KG1 (cell line): ENCODE data around the gene EBLN2.
A peak's percentile ranks its signal among the peaks of the same experiment; 100 is the strongest.
"Not testable (repeated sequence)": the region's sequence is repeated elsewhere in the genome, so short reads cannot be mapped to it uniquely, and the experiment has no call there.

Experiments
- DNase-seq: peaks from one replicate; lab custom pipeline; 2025; lab: John Stamatoyannopoulos, UW

Gene EBLN2

DNA sequence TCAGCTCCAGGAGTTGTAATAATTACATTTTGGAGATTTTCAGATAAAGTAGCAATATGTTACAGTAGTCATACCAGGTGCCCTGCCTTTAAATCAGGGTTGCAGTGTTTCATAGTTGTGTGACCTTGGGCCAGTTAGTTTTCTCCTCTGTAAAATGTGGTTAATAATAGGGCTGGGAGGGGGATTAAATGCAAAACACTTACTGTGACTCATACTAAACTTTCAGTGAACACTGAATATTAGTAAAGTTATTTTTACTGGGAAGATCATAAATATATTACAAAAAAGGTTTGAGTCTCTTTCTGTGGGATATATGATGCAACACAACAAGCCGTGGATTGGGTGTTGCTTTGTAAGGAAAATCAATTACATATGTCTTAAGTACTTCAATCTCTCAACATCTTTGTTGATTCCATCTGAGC, 1.1 kb upstream of the EBLN2 start:
- no peak for DNase-seq

DNA sequence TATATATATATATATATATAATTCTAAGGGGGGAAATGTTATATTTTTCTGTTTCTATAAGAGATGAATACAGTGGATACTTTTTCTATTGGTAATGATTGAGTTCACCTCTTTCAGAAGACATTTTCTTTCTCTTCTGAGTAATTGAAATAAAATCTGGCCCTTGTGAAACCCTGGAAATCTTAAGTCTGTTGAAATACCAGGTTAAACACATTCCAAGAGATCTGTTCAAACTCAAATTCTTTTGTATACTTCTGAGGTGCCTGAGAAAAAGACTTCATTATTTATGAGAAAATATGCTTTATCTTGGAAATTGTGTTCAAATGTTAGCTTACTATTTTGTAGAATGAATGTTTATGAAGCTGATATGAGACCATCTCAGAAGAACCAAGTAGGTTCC, 4.8 kb downstream of the EBLN2 start:
- not testable (repeated sequence) for DNase-seq

DNA sequence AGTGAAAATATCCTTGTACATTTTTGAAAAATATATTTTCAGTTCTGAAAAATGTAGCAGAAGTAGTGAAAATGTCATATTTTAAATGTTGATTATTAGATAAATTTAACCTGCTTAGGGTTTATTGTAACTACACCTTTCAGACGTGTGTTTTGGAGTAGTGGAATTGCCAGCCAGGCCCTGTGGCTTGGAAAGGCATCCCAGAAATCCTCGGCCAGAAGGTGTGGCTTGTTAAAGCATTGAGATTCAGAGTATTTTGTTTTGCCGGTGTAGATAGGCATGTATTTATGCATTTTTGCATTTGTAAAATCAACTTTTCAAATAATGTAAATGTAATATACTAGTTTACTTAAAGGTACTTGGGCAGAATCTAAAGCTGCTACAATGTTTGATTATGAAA, 7.0 kb downstream of the EBLN2 start:
- DNase-seq: no peak

DNA sequence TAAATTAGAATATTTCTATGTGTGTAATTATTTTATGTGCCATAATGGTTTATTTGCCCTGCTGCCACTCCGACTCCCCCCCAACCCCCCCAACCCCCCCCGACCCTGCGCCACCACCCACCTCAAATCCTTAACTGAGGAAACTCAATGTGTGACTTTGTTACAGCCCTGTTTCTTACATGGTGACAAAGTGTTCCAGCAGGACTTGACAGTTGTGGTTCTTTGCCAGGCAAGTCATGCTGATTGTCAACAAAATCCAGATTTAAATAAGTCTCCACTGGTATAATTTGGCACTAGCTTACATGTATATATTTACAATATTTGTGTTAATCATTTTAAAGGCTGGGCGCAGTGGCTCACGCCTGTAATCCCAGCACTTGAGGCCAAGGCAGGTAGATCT, 7.7 kb downstream of the EBLN2 start:
- no peak for DNase-seq

DNA sequence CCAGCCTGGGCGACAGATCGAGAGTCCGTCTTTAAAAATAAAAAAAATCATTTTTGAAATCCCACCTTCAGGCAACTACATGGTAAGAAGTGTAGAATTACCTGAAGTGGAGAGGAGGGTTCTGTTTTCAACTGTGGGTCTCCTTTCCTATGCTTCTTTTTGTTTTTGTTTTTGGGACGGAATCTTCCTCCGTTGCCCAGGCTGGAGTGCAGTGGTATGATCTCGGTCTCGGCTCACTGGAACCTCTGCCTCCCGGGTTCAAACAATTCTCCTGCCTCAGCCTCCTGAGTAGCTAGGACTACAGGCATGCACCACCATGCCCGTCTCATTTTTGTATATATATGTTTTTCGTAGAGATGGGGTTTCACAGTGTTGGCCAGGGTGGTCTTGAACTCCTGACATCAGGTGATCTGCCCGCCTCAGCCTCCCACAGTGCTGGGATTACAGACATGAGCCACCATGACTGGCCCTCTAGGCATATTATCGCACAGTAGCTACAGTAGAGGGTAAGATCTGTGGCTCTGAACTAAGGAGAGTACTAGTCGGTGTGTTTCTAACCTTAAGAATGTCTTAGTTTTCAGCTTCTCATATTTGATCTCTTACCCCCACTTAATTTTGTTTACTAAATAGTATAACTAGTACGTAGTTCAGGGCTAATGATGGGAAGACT, 8.5 kb downstream of the EBLN2 start:
- DNase-seq: no peak

DNA sequence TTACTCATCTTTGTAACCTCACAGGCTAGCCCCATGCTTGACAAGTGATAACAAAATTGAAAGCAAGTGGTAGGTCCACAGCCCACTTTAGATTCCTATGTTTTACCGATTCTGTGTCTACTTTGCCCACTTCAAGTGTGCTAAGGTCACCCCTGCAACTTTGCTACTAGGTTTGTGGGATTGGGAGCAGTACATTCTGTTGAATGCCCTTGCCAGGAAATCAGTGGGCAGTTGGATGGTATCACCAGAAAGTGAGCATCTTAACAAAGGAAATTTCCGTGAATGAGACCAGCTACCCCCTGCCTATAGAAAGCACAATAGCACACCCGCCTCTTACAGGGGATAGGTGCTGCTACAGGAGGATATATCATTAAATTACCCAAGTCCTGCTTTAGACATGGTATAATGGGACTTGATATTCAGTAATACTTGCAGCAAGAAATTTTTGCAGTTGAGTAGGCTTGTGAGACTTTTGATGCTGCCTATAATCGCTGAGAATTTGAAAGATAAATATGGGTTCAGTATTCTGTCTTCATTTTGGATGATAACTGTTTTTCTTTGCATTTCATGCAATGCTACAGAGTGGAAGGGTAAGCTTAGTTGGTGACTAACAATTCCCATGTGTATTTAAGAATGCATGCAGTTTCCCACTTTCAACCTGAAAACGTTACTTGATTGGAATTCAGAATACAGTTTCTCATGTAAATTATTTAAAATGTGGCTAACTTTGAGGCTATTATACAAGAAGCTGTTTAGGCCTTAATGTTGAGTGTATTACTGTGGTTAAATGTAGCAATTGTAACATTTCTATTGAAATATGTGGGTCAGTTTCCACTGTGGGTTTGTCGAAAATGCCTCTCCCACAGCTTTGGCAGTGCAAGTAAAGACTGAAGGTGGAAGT, 9.5 kb downstream of the EBLN2 start:
- no peak for DNase-seq

DNA sequence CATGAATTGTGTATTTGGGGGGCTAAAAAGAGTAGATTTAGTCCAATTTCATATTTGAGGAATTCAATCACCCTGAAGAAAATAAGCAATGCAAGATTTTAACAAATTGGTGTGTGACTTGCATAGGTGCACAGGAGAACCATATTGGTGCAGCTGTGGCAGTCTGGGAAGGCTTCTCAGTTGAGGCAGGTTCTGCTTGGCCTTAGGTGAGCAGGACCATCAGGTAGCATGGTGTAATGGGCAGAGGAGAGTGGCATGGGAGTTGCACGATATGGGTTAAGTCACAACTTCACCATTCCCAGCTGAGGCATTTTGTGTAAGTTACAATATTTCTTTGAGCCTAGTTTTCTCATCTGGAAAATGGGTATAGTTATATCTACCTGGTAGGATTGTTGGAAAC, 10.5 kb downstream of the EBLN2 start:
- DNase-seq: no peak

DNA sequence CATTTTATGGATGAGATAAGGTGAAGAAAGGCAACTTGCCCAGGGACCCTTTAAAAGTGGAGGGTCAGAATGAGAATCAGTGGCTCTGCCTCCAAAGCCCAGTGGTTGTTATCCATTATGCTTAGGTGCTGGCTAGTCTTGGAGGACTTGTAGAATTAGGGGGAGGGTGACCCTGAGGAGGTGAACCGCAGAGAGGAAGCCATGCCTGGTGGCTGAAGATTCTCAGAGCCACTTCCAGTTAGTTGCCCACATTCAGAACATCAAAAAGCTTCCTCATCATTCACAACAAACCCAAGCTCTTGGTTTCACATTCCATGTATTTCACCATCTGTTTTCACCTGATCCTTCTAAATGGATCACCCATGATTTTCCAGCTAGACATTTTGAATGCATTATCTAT, 11.2 kb downstream of the EBLN2 start:
- peak; percentile 16 for DNase-seq

DNA sequence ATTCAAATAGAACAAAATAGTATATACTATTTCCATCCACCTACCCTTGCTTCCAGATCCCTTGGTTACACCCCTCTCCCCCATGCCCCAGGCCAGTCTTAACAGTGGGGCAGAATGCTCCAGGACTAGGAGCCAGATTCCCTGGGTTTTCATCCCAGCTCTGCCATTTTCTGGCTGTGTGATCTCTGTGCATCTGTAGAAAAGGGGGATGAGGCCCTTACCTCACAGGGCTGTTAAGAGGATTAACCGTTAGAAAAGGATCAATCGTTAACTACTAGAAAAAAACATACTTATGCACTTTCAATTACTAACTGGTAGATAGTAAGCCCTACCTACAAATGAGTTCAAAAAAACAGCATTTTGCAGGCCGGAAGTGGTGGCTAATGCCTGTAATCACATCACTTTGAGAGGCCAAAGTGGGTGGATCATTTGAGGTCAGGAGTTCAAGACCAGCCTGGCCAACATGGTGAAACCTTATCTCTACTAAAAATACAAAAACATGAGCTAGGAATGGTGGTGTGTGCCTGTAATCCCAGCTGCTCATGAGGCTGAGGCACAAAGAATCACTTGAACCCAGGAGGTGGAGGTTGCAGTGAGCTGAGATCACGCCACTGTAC, 11.7 kb downstream of the EBLN2 start:
- no peak for DNase-seq

DNA sequence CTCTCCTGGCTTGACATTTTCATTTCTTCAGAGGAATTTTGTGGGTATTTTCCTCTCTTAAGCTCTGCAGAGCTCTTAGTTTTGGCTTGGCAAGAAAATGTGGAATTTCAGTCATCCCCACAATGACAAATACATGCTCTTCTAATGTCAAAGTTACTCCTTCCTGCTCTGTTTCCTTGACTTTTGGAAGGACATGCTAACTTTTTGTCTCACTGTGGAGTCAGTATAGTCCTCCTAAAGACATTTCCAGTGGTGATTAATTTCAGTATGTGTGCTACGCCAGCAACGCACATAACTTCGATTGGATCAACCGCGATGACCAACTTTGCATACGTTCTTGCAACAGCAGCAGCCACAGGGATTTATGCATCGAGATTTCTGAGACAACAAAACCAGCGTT, 13.3 kb downstream of the EBLN2 start:
- no peak for DNase-seq

DNA sequence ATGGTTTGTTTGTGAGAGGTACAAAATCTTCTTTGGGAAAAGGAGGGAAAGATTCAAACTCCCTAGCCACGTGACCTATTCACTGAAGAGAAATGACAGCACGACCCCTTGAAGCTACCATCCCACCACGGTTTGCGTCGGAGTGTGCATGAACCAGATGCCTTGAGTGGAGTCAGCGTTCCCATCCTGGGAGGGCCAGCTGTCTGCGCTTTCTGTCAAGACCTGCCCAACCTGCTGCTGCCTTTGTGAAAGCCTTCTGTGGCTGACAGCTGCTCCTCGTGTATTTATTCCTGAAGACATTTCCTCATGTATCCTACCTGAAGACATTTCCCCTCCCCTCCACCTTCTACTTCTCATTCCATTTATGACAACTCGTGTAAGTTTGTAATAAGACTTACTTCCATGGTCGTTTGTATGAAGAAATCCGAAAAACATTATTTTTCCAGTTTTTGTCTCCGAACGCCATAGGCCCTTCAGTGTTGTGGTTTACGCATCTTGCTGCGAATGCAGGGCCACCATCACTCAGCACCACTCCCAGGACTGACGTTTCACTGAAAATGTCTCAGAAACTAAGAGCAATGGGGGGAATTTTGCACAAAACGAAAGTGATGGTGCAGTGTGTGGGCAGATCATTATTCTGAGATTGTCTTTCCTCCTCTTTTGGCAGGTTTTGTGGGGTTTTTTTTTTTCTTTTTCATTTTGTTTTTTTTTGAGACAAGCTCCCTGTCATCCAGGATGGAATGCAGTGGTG, 18.9 kb downstream of the EBLN2 start:
- DNase-seq: no peak

DNA sequence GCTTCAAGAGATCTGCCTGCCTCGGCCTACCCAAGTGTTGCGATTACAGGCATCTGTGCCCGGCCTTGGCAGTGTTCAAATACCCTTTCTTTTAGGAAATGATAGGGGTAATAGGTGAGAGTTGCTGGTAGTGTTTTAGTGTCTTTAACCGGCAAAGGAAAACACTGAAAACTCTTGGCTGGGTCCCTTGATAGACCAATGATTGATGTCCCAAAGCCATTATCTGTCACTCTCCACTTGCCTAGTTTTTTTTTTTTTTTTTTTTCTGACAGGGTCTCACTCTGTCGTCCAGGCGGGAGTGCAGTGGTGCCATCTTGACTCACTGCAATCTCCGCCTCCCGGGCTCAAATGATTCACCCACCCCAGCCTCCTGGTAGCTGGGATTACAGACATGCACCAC, 19.7 kb downstream of the EBLN2 start:
- no peak for DNase-seq

DNA sequence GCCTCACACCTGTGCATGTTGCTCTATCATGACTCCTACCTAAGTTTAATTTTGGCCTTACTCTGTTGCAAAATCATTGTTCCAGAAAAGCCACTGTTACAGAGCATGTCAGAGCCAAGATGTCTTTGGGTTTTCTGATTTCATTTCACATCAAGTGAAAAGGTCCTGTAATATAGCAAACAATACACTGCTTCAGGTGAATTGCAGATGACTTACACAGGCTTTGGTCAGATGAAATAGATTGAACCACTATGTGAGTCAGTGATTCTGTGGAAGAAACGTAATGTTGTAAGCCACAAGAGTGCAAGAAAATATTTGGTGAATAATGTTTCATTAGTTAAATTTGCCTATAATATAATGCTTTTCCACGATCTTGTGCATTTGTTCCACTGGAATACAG, 22.7 kb downstream of the EBLN2 start:
- no peak for DNase-seq

DNA sequence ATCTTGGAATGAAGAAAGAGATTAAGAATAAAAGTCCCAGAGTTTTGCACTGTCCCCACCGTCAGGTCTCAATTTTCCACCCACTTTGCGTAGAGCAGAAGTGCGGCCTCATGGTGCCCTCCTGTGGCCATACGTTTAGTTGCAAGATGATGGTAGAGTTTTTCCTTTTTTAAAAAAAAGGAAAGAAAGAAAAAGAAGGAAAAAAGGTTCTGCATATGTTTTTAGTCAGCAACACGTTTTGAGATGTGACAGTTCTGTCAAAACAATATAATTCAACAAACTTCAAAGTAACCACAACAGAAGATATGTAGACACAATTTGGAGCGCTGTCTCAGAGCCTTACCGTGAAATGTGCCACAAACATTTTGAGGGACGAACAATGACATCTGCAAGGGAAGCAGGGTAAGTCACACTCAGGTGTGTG, 24.6 kb downstream of the EBLN2 start:
- no peak for DNase-seq

DNA sequence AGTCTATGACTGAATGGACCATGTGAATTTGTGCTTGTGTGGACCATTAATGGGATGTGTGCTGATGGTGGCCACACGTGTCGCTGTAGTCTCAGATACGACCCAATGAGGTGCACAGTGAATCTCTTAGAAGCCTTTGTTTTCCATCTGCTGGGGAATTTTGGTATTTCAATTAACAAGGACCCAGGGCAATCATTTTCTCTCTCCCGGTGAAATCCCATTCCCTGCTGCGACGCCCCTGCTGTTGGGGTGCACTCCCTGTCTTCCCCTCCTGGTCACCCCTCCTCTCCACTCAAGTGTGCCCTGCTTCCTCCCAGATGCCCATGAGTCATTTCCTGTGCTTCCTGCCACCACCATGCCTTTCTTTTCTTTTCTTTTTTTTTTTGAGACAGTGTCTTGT, 32.7 kb downstream of the EBLN2 start:
- DNase-seq: peak; percentile 32

DNA sequence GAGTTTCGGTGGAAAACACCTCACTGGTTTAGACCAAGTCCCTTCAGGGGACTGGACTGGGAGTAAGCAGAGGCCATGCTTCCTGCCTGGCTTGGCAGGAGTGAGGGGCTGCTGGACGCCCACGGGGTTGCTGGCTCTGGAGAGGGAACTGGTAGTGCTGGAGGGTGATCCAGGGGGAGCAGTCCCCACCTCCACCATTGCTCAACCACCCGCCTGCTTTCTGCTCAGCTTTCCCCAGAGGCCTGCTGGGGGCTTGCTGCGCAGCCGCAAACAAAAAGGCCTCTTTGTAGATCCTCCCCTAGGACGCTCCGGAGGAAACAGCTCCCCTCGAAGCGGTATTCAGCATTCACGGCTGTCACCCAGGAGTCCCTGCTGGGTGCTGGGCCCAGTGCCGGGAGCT, 33.5 kb downstream of the EBLN2 start:
- DNase-seq: no peak

DNA sequence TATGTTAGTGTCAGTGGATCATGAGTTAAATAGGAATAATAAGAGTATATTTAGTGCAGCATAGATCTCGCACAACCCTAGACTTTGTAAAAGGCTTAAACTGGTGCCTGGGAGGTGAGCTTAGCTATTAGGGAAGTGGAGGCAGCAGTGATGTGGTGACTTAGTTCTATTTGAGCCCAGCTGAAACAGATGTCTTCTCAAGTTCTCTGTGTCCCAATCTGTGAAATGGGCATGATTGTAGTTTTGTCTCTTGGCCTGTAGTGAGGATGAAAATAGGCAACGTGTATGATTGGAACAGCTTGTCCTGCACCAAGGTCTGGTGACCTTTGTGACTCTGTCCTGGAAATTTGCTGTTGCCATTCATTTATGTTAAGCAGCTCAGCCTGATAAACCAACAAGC, 34.7 kb downstream of the EBLN2 start:
- DNase-seq: no peak

DNA sequence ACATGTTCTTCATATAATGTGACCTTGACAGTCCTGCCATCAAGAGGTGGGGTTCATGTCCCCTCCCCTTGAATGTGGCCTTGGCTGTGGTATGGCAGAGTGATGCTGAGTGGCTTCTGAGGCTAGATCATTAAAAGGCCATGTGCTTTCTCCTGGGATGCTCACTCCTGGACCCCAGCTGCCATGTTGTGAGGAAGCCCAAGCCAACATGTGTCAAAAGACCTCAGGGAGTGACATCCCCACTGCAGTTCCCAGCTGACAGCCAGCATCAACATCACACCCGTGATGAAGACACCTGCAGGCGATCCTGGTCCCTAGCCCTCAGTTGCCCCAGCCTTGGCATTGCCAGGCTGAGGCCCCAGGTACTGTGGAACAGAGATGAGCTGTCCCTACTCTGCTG, 36.6 kb downstream of the EBLN2 start:
- DNase-seq: no peak

DNA sequence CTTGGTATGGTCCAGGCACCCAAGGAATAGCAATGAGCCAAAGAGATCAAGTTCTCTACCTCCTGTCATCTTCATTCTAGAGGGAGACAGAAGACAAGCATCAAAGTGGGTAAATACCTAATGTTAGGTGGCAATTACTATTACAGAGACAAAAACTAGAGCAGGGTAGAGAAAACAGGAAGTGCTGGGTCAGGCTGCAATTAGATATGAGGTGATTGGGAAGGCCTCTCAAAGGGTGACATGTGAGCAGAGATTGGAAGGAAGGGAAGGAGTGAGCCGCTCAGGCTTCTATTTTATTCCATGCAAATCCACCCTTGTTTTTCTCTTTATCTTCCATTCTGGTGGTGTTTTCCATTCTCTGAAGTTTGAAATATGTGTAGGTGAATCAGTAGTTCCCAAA, 37.4 kb downstream of the EBLN2 start:
- DNase-seq: no peak

DNA sequence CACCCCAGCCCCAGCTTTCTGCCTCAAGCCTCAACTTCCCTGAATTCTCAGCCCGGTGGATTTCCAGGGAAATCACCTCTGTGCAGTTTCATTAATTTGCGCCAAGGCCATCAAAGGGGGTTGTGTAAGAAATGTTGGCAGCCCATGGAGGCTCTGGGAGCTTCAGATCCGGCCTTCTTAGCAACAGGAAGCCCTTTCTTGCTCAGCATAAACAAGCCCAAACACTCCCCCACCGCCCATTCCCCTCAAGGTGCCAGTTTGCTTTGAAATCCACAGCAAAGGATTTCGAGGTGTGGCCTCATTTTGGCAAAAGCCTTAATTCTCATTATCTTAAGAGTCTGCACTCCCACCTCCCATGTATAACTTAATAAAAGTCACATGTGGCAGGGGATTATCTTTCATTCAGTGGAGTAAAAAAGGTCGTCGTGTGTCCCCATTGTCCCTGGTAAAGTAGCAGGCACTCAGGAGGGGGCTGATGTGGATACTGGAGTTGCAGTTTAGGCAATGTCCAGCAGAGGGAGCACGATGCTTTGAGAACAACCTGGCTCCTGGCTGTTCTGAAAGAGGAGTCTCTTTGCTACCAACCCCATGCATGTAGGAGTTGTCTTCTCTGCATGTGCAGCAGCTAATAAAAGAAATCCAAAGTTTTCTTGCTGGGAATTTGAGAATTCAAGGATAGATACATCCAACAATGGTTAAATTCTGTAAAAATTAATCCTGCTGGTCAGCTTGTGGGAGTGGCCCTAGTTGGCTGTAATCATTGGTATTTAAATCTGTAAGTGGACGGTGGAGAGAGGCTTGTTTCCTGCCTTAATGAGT, 39.5 kb downstream of the EBLN2 start:
- peak; percentile 66 for DNase-seq

DNA sequence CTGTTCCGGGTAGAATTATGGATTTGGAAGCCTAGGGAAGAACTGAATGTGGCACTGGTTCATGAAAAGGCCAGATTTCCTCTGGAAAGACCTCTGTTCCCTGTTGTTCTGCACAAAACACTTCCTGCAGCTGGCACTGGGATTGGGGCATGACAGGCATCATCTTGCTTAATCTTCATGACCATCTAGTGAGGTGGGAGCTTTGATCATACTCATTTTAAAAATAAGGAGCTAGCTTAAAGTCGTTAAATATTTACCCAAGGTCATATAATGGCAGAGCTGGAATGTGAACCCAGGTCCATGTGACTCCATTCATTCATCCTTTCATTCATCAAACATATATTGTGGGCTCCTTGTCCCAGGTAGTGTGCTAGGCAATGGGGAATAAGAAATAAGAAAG, 40.4 kb downstream of the EBLN2 start:
- DNase-seq: no peak

DNA sequence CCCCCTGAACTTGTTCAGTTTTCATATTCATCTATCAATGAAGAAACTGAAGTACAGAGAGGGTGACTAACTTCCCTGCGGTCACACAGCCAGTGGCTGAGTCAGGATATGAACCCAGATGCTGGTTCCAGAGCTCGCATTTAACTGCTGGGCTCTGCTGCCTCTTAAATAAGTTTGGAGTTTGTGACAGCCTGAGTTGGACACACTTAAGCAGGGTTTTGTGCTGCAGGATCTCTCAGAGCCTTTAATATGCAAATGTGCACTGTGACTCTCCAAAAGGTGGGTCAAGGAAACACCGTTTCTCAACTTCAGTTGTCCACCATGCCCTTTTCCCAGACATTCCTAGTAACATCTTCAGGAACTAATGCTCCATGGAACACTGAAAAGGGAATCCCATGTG, 45.8 kb downstream of the EBLN2 start:
- no peak for DNase-seq
